BLaER1 (cell line): Measurements from ENCODE around the gene HSD17B13.

ENCODE experiments used
- H3K27ac ChIP-seq: shearing (Covaris generic); formaldehyde crosslinking; 2 replicates; pipeline ENCODE4 v1.8.1; 2022
- H3K27me3 ChIP-seq: shearing (Covaris generic); formaldehyde crosslinking; 2 replicates; pipeline ENCODE4 v1.8.1; 2022
- H3K36me3 ChIP-seq: shearing (Covaris generic); formaldehyde crosslinking; 2 replicates; pipeline ENCODE4 v1.8.1; 2022
- H3K4me1 ChIP-seq: shearing (Covaris generic); formaldehyde crosslinking; 2 replicates; pipeline ENCODE4 v1.8.1; 2022
- H3K4me2 ChIP-seq: shearing (Covaris generic); formaldehyde crosslinking; 2 replicates; pipeline ENCODE4 v1.8.1; 2022
- H3K4me3 ChIP-seq: shearing (Covaris generic); formaldehyde crosslinking; 2 replicates; pipeline ENCODE4 v1.8.1; 2022
- H3K9ac ChIP-seq: shearing (Covaris generic); formaldehyde crosslinking; 2 replicates; pipeline ENCODE4 v1.8.1; 2022
- H3K9me3 ChIP-seq: shearing (Covaris generic); formaldehyde crosslinking; 2 replicates; pipeline ENCODE4 v1.8.1; 2022
- H4K20me1 ChIP-seq: shearing (Covaris generic); formaldehyde crosslinking; 2 replicates; pipeline ENCODE4 v1.8.1; 2022
- Cebpa-rat ChIP-seq: shearing (Covaris generic); IDR thresholded peaks from 2 replicates; pipeline ENCODE4 v1.8.1; 2022

Gene HSD17B13

GRCh38 chr4:87274327-87274726, 48.4 kb downstream of the HSD17B13 start:
- H3K9me3 ChIP-seq: no peaks in the 10 kb centered on the region
- H3K4me2 ChIP-seq: no peak overlapping the region
- no peak for TF ChIP-seq Cebpa-rat
- H3K4me1 ChIP-seq: no peaks in the 10 kb centered on the region
- no peaks in the 10 kb centered on the region for H4K20me1 ChIP-seq
- H3K4me3 ChIP-seq: no peak overlapping the region
- no peak overlapping the region for H3K27ac ChIP-seq
- no peaks in the 10 kb centered on the region for H3K36me3 ChIP-seq
- no peak overlapping the region for H3K9ac ChIP-seq
- no peaks in the 10 kb centered on the region for H3K27me3 ChIP-seq

GRCh38 chr4:87270825-87271224, 51.9 kb downstream of the HSD17B13 start:
- H4K20me1 ChIP-seq: no peaks in the 10 kb centered on the region
- H3K27me3 ChIP-seq: no peaks in the 10 kb centered on the region
- no peak overlapping the region for H3K4me2 ChIP-seq
- H3K9ac ChIP-seq: no peak overlapping the region
- no peaks in the 10 kb centered on the region for H3K36me3 ChIP-seq
- TF ChIP-seq Cebpa-rat: no peak
- H3K4me1 ChIP-seq: no peaks in the 10 kb centered on the region
- H3K27ac ChIP-seq: no peak overlapping the region
- no peak overlapping the region for H3K4me3 ChIP-seq
- no peaks in the 10 kb centered on the region for H3K9me3 ChIP-seq

GRCh38 chr4:87270144-87270543, 52.5 kb downstream of the HSD17B13 start:
- Histone ChIP-seq H3K4me3 (no peak overlapping the region), H4K20me1 (no peaks in the 10 kb centered on the region), H3K27me3 (no peaks in the 10 kb centered on the region), H3K4me1 (no peaks in the 10 kb centered on the region), H3K36me3 (no peaks in the 10 kb centered on the region), H3K9ac (no peak overlapping the region), H3K4me2 (no peak overlapping the region), H3K27ac (no peak overlapping the region), H3K9me3 (no peaks in the 10 kb centered on the region)
- no peak for TF ChIP-seq Cebpa-rat

- Histone ChIP-seq H3K4me3 (no peak overlapping the region), H3K9ac (no peak overlapping the region), H3K4me2 (no peak overlapping the region), H3K36me3 (no peaks in the 10 kb centered on the region), H3K4me1 (peaks cover 12% of the 10 kb centered on the region), H4K20me1 (no peaks in the 10 kb centered on the region), H3K9me3 (no peaks in the 10 kb centered on the region), H3K27me3 (no peaks in the 10 kb centered on the region), H3K27ac (no peak overlapping the region)
- TF ChIP-seq Cebpa-rat: no peak
These were observed 54.3 kb downstream of the HSD17B13 start for GRCh38 chr4:87268411-87268810.

GRCh38 chr4:87266986-87267385, 55.7 kb downstream of the HSD17B13 start:
- no peak for TF ChIP-seq Cebpa-rat
- Histone ChIP-seq H3K4me2 (no peak overlapping the region), H4K20me1 (no peaks in the 10 kb centered on the region), H3K9ac (no peak overlapping the region), H3K36me3 (no peaks in the 10 kb centered on the region), H3K27ac (no peak overlapping the region), H3K4me1 (peaks cover 12% of the 10 kb centered on the region), H3K27me3 (no peaks in the 10 kb centered on the region), H3K9me3 (peaks cover 7% of the 10 kb centered on the region), H3K4me3 (no peak overlapping the region)

GRCh38 chr4:87262886-87263285, 59.8 kb downstream of the HSD17B13 start:
- H3K36me3 ChIP-seq: no peaks in the 10 kb centered on the region
- H3K27ac ChIP-seq: no peak overlapping the region
- H3K4me2 ChIP-seq: no peak overlapping the region
- H4K20me1 ChIP-seq: no peaks in the 10 kb centered on the region
- no peak overlapping the region for H3K9ac ChIP-seq
- peaks cover 7% of the 10 kb centered on the region for H3K9me3 ChIP-seq
- H3K27me3 ChIP-seq: no peaks in the 10 kb centered on the region
- H3K4me3 ChIP-seq: no peak overlapping the region
- H3K4me1 ChIP-seq: peaks cover 12% of the 10 kb centered on the region
- TF ChIP-seq Cebpa-rat: no peak

GRCh38 chr4:87260477-87260876, 62.2 kb downstream of the HSD17B13 start:
- Histone ChIP-seq H3K4me3 (no peak overlapping the region), H3K27ac (no peak overlapping the region), H3K36me3 (no peaks in the 10 kb centered on the region), H3K4me2 (no peak overlapping the region), H4K20me1 (no peaks in the 10 kb centered on the region), H3K4me1 (peaks cover 12% of the 10 kb centered on the region), H3K9me3 (peaks cover 19% of the 10 kb centered on the region), H3K9ac (no peak overlapping the region), H3K27me3 (no peaks in the 10 kb centered on the region)
- TF ChIP-seq Cebpa-rat: no peak

- H3K4me2 ChIP-seq: no peak overlapping the region
- no peaks in the 10 kb centered on the region for H3K27me3 ChIP-seq
- H3K36me3 ChIP-seq: no peaks in the 10 kb centered on the region
- H3K27ac ChIP-seq: no peak overlapping the region
- no peak overlapping the region for H3K4me3 ChIP-seq
- H3K9ac ChIP-seq: no peak overlapping the region
- H4K20me1 ChIP-seq: no peaks in the 10 kb centered on the region
- peaks cover 3% of the 10 kb centered on the region for H3K4me1 ChIP-seq
- TF ChIP-seq Cebpa-rat: no peak
- H3K9me3 ChIP-seq: peaks cover 20% of the 10 kb centered on the region
These were observed 64.0 kb downstream of the HSD17B13 start for GRCh38 chr4:87258677-87259076.

GRCh38 chr4:87257523-87257922, 65.2 kb downstream of the HSD17B13 start:
- Histone ChIP-seq H3K27me3 (no peaks in the 10 kb centered on the region), H3K9ac (no peak overlapping the region), H3K4me3 (no peak overlapping the region), H4K20me1 (no peaks in the 10 kb centered on the region), H3K27ac (no peak overlapping the region), H3K36me3 (no peaks in the 10 kb centered on the region), H3K9me3 (peaks cover 13% of the 10 kb centered on the region), H3K4me2 (no peak overlapping the region), H3K4me1 (no peaks in the 10 kb centered on the region)
- no peak for TF ChIP-seq Cebpa-rat

- Histone ChIP-seq H3K36me3 (no peaks in the 10 kb centered on the region), H3K9ac (no peak overlapping the region), H3K27ac (no peak overlapping the region), H4K20me1 (no peaks in the 10 kb centered on the region), H3K4me2 (no peak overlapping the region), H3K4me3 (no peak overlapping the region), H3K9me3 (peaks cover 13% of the 10 kb centered on the region), H3K4me1 (no peaks in the 10 kb centered on the region), H3K27me3 (no peaks in the 10 kb centered on the region)
- TF ChIP-seq Cebpa-rat: no peak
These were observed 66.9 kb downstream of the HSD17B13 start for GRCh38 chr4:87255755-87256154.
